ENCODE data around the gene RCBTB1.
"Not testable (repeated sequence)": the region's sequence is repeated elsewhere in the genome, so short reads cannot be mapped to it uniquely, and the experiment has no call there.

Gene RCBTB1

GRCh38 chr13:49585220-49586157 is at the start of gene RCBTB1:
RCBTB1 (minus strand) TSS chr13:49585558; CDS start chr13:49567279, 18,279 bp downstream.
- peak; percentile 40 to 55 for DNase-seq (ENCODE audit: low read depth in 2 of 2)

GRCh38 chr13:49633710-49634109 is 48.4 kb upstream of the RCBTB1 start:
- no peak for DNase-seq (ENCODE audit: low read depth in 2 of 2)

GRCh38 chr13:49632156-49632555 is 46.8 kb upstream of the RCBTB1 start:
- no peak for DNase-seq (ENCODE audit: low read depth in 2 of 2)

GRCh38 chr13:49630580-49630979 is 45.2 kb upstream of the RCBTB1 start:
- no peak for DNase-seq (ENCODE audit: low read depth in 2 of 2)

- DNase-seq (ENCODE audit: low read depth in 2 of 2): no peak
These were observed 44.6 kb upstream of the RCBTB1 start for GRCh38 chr13:49629947-49630346.

GRCh38 chr13:49629196-49629938 is 44.0 kb upstream of the RCBTB1 start:
- DNase-seq (ENCODE audit: low read depth in 2 of 2): no peak

GRCh38 chr13:49627831-49628652 is 42.7 kb upstream of the RCBTB1 start, which contains the start of gene ARL11:
ARL11 (plus strand) TSS chr13:49628507; CDS start chr13:49630448, 1,941 bp downstream.
- DNase-seq (ENCODE audit: low read depth in 2 of 2): peak; percentile 15 to 51

GRCh38 chr13:49625392-49626079 is 40.2 kb upstream of the RCBTB1 start:
- DNase-seq (ENCODE audit: low read depth in 2 of 2): no peak

- no peak for DNase-seq (ENCODE audit: low read depth in 2 of 2)
These were observed 38.9 kb upstream of the RCBTB1 start for GRCh38 chr13:49624229-49624628.

GRCh38 chr13:49622174-49622946 is 37.0 kb upstream of the RCBTB1 start:
- DNase-seq (ENCODE audit: low read depth in 2 of 2): no peak

GRCh38 chr13:49620170-49620621 is 34.8 kb upstream of the RCBTB1 start:
- no peak for DNase-seq (ENCODE audit: low read depth in 2 of 2)

- DNase-seq (ENCODE audit: low read depth in 2 of 2): no peak
These were observed 31.3 kb upstream of the RCBTB1 start for GRCh38 chr13:49616676-49617065.

GRCh38 chr13:49615836-49616675 is 30.7 kb upstream of the RCBTB1 start:
- DNase-seq (ENCODE audit: low read depth in 2 of 2): no peak

GRCh38 chr13:49612042-49612441 is 26.7 kb upstream of the RCBTB1 start:
- DNase-seq (ENCODE audit: low read depth in 2 of 2): not testable (repeated sequence)

- no peak for DNase-seq (ENCODE audit: low read depth in 2 of 2)
These were observed 24.8 kb upstream of the RCBTB1 start for GRCh38 chr13:49610176-49610575.

- DNase-seq (ENCODE audit: low read depth in 2 of 2): no peak
These were observed 23.4 kb upstream of the RCBTB1 start for GRCh38 chr13:49608651-49609331.

GRCh38 chr13:49607761-49608160 is 22.4 kb upstream of the RCBTB1 start:
- DNase-seq (ENCODE audit: low read depth in 2 of 2): no peak

GRCh38 chr13:49606747-49607648 is 21.6 kb upstream of the RCBTB1 start:
- peak; percentile 52 to 68 for DNase-seq (ENCODE audit: low read depth in 2 of 2)

Data from stimulated activated CD4-positive, alpha-beta T cell treated with anti-CD3 and anti-CD28 coated beads, Interleukin-12 subunit alpha, Interleukin-12 subunit beta, amount 100 ng/mL, for 24 hours (primary cell).